ENCODE results near the gene PTGES.
A peak's percentile ranks its signal among the peaks of the same experiment; 100 is the strongest.

Gene PTGES

DNA sequence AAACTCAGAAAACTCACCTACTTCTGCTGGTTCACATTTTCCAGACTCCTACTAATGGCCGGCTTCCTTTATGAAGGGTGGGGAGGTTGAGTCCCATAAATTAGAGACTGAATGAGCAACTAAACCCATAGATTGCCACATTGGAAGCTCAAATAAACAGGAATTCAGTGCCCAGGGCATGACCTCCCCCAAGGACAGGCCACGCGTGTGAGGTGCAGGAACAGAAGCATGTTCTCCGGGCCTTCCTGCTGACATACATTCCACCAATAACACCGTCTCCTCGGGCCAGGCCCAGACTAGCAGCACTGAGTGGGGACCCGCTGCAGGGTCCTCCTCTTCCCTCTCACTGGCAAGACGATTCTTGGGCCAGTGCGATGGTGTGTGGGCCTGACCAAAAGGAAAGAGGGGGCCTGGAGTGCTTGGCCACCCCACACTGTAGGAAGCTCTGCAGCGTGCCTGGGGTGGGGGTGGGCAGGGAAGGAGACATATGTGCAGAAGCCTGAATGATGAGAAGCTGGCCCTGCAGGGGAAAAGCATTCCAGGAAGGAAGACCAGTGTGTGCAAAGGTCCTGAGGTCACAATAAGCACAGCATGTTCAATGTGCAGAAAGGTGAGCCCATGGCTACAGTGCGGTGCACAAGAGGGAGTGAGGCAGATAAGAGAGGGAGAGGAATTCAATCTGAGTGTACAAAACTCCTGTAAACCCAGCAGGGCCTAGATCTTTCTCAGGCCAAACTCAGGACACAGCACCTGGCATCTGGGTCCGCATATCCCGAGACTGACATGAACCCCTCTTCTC is 12.0 kb downstream of the PTGES start:
- no peak for DNase-seq

DNA sequence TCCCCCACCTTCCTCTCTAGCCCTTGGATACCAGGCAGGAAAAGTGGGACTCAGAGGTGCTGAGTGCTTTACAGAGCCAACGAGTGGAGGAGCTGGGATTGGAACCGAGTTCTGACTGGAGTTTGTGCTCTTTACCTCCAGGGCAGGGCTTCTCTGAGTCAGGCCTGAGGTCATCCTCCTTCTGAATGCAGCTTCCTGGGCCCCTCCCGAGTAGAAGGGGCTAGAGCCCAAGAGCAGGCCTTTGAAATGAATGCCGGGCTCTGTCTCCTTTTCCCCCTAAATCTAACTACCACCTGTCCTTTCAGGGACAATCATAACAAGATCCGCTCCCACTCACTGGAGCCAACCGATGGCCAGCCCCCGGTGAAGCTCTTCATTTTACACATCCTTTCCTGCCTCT is 12.7 kb downstream of the PTGES start:
- no peak for DNase-seq

DNA sequence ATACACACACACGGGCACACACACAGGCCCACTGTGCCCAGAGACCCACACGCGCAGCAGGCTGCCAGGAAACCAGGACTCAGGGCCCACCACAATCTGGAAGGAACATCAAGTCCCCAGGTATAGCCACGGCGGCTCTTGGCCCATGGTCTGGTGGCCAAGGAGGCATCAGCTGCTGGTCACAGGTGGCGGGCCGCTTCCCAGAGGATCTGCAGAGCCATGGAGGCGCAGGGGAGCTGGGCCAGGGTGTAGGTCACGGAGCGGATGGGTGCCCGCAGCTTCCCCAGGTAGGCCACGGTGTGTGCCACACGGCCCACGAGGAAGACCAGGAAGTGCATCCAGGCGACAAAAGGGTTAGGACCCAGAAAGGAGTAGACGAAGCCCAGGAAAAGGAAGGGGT is 13.4 kb downstream of the PTGES start:
- DNase-seq: no peak

DNA sequence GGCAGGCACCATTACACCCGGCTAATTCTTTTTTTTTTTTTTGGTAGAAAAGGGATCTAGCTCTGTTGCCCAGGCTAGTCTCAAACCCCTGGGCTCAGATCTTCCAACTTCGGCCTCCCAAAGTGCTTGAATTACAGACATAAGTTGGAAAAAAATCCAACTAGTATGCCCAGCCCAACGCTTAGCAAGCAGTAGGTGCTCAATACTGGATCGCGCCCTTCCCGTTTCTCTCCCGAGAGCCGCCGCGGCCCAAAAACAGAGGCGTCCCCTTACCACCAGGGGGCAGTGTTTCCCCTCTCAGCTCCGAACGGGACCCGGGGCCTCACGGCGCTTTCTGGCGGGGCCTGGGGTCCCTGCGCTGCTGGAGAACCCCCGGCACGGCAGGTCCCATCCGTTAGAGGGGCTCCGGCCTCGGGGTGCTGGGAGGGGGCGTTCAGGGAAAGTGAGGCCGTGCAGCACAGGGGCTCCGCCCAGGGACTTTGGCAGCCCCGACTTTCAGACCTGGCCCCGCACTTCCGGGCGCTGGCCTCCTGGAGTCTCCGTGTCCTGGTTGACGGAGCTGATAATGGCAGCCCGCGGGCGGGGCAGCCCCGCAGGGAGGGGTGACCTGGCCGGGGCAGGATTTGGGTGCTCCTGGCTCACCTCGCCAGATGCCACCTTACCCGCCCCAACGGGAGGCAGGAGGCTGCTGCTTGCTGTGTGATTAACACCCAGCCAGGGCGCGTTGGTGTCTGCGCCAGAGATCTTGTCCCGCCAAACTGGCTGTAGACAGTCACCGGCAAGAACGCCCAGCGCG is 15.2 kb downstream of the PTGES start:
- DNase-seq: peak; percentile 82 to 85

DNA sequence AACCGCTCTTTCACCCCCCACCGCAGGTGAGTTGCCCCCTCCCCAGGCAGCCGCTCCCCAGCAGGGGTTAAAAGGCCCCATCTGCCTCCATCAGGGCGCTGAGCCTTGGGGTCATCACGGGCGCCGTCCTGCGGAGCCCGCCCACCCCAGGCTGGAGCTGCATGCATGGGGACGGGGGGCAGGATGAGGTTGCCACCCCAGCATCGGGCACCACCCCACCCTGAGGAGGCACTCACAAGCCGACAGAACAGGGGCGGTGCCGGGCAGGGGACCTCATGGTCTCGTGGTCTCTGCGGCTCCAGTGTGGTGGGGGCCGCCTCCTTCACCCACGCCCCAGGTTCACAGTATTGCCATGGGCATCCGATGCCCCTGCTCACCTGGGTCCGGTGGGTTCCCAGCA is 16.5 kb downstream of the PTGES start:
- DNase-seq: no peak

DNA sequence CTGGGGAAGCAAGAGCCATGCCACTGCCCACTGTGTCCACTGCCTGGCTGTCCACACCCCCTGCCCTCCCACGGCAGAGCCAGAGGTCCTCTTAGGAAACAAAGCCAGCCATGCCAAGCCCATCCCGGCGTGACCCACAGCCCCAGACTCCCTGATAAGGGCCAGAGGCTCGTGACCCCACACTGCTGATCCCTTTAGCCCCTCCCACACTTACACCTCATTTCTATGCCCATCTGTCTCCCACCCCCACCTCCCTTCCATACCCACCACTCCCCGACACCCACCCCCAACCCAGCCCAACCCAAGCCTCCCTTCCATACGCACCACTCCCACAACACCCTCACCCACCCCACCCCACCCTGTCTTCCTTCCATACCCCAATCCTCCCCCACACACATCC is 17.3 kb downstream of the PTGES start:
- no peak for DNase-seq

DNA sequence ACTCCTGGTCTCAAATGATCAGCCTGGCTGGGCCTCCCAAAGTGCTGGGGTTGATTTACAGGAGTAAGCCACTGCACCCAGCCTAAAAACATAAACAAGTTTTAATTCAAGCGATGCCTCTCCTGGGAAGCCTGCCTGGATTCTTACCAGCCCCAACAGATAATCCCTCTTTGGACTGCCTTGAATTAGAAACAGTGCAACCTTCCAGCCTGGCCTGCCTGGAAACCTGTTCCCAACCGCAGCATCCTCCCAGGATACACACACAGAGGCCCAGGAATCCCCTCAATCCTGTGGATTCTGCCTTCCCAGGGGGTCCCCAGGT is 19.2 kb downstream of the PTGES start:
- no peak for DNase-seq

DNA sequence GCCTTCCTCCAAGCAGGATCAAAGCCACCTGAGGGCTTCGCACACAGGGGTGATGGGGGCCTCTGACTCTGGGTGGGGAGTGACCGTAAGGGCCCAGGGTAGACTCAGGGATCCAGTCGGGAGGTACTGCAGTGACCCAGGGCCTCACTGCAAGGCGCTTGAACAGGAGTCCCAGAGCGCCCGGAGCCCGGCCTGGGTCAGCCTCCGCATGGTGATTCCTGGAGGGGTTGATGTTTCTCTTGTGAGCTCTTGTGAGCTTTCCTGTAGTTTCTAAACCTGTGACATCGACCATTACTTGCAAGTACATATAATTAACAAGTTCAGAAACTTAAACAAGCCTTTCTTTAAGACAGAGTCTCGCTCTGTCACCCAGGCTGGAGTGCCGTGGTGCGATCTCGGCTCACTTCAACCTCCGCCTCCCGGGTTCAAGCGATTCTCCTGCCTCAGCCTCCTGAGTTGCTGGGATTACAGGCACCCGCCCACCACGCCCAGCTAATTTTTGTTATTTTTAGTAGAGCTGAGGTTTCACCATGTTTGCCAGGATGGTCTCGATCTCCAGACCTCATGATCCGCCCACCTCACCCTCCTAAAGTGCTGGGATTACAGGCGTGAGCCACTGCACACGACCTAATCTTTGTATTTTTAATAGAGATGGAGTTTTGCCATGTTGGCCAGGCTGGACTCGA is 19.8 kb downstream of the PTGES start:
- DNase-seq: no peak

DNA sequence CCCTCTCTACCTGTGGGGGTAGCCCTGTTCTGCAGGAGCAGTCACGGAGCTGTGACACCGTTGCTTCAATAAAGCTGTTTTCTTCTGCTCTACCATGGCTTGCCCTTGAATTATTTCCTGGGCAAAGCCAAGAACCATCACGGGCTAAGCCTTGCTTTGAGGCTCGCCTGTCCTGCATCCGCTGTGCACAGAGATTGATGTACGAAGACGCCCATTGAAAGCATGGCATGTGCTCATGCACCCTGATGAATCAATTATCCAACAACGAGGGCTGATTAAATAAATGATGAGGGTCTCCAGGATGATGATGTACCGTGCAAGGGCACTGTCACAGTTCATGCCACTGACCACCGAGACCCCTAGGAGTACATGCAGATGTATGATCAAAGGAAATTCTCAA is 20.7 kb downstream of the PTGES start:
- no peak for DNase-seq

DNA sequence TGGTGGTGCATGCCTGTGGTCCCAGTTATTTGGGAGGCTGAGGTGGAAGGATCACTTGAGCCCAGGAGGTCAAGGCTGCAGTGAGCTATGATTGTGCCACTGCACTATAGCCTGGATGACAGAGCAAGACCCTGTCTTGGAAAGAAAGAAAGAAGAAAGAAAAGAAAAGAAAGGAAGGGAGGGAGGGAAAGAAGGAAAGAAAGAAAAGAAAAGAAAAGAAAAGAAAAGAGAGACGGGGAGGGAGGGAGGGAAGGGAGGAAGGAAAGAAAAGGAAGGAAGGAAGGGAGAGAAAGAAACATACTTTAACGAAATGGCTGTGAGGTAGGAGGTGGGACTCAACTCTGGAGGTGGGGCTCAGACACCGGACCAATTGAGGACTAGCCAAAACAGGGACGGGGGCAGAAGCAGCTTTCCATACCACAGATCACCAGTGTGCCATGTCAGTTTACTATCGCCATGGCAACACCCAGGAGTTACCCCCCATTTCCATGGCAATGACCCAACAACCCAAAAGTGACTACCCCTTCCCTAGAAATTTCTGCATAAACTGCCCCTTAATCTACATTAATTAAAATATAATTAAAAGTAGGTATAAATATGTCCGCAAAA is 21.3 kb downstream of the PTGES start:
- DNase-seq: no peak

DNA sequence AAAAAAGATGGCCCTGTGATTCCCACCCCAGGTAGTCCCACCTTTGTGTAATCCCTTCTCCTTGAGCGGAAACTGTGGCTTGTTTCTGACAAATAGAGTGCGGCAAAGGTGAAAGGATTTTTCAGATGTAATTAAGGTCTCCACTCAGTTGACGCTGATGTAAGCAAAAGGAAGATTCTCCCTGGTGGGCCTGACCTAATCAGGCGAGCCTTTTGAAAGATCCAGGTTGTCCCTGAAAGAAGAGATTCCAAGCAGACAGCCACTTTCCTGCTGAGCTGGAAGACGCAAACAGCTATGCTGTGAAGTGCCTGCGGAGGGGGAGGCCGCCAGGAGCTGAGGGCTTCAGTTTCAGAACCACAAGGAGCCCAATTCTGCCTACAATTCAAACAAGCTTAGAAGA is 24.1 kb downstream of the PTGES start:
- no peak for DNase-seq

DNA sequence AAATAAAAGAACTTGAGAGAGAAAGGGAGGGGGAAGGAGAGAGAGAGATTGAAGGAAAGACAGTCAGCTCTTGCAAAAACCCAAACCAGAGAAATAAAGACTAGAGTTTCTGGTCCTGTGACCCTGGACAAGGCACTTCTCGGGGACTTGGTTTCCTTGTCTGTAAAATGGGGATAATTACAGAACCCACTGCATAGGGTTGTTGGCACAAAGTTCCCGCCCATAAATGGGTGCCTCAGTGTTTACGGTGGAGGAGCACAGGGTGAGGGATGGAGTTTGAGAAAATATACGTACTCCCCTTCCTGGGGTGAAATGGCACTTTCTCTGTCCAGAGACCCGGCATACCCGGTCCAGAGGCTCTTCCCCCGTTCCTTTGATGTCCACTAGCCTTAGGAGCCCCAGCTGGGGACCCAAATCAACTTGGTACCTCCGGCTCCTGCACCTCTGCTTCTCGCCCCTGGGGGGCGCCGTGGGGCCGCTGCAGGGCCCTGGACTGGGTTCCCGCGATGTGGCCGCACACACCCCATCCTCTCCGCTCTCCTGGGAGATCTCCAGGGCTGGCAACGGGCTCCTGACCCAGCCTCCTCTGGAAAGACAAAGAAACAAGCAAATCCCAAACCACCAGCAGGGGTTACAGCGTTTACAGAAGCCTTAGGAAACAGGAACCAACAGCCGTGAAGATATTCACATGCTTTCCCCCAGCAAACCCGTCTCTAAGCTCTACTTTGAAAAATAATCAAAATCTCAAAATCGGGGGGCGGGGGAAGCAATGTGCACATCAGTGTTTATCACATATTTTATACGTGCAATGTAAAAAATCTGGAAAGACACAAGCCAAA is 26.3 kb downstream of the PTGES start:
- peak; percentile 56 to 57 for DNase-seq

DNA sequence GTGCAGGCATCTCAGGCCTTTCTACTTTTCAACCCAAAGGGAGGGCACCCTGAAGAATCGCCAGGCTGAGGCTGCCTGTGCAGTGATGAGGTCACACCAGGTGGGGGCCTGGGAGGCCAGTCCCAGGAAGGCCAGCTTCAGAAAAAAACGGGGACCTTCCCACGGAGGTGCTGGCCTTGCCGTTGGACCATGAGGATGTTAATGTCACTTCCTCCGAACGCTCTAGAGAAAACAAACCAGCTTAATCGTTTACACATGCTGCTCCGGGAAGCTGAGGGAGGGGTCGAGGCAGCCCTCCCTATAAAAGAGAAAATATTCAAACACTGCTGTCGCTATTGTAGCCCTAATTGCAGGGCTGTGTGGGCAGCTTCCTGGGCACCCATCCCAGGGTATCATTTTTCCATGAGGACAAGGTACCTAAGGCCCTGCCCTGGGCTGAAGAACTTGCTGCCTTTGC is 27.0 kb downstream of the PTGES start:
- DNase-seq: no peak

DNA sequence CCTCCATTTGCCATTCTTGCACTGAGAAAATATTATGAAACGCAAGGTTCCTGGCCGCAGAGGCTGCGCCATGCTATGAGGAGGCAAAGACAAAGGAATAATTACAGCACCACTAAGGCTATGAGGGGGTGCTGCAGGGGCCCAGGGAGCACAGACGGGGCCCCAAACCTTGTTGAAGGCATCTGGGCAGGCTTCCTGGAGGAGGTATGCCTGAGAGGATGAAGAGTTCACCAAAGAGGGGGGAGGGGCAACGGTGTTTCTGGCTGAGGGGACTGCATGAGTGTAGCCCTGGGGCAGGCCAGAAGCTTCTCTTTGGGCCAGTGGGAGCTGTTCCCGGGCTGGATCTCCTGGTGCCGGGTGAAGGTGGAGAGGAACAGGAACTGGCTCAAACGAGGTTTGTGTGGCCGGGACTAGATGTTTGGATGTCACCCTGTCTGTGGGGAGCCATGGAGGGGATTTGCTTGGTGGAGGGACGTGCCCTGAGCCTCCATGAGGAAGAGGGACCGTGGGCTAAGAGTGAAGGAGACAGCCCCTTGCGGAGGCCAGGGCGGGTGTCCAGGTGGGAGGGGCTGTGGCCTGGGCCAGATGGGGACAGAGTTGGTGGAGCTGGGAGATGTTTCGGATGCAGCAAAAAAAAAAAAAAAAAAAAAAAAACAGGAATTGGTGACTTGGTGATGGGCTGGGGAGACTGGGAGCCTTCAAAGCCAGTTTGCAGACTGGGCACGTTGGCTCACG is 28.2 kb downstream of the PTGES start:
- no peak for DNase-seq

DNA sequence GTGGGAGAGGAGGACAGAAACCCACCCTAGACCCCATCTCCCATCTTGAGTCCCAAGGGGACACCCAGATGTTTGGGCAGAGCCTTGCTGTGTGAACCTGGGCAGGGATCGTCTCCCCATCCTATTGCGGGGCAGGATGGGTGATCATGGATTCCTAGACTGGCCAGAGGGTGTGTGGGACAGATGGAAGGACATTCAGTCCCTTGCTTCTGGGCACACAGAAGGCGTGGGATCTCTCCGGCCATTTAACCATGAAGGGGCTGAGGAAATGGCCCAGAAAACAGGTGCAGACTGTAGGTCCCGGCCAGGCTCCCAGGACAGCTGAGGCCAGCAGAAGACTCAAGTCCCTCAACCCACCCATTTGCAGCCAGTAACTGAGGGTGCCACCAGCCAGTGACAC is 29.9 kb downstream of the PTGES start:
- no peak for DNase-seq

DNA sequence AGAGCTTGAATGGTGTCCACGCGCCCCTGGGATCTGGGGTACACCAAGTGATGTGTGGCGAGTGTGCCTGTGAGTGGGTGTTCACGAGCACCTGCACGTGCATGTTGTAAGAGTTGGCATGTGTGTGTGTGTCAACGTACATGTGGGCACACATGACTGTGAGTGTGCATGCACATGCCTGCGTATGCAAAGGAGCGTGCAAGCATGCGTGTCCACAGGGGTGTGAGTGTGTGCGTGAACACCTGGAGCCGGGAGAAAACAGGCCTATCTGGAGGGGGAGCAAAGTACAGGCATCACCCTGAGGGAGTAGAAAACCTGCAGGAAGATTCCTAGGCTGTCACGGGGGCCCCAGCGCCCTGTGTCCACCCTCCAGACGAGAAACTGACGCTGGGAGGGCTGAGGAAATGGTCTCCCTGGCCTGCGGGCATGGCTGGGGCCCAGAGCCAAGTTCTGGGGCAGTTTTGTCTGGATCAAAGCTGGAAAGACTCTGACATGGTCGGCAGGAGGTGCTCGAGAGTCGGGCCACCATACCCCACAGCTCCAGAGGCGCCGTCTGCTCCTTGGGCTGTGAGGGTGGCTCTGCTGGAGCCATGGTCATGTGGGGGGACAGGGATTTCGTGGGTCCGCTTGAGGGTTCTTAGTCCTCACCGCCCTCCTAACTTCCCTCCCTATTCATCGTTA is 31.8 kb downstream of the PTGES start:
- no peak for DNase-seq

DNA sequence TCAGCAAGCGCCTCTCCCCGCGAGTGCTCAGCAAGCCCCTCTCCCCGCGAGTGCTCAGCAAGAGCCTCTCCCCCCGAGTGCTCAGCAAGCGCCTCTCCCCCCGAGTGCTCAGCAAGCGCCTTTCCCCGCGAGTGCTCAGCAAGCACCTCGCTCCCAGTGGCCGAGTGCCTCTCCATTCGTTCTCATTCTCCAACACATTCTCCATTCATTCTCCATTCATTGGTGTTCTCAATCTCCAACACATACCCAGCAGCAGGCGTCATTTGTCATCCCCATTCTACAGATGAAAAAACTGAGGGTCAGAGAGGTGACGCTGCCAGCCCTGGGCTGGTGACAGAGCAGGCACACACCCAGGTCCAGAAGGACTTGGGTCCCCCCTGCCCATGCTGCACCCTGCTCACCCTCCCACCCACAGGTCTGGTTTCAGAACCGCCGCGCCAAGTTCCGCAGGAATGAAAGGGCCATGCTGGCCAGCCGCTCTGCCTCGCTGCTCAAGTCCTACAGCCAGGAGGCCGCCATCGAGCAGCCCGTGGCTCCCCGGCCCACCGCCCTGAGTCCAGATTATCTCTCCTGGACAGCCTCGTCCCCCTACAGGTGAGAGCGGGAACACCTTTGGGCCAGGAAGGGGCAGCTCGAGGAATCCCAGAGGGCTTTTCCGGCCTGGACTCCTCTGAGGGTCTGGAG is 32.5 kb downstream of the PTGES start:
- DNase-seq: no peak

DNA sequence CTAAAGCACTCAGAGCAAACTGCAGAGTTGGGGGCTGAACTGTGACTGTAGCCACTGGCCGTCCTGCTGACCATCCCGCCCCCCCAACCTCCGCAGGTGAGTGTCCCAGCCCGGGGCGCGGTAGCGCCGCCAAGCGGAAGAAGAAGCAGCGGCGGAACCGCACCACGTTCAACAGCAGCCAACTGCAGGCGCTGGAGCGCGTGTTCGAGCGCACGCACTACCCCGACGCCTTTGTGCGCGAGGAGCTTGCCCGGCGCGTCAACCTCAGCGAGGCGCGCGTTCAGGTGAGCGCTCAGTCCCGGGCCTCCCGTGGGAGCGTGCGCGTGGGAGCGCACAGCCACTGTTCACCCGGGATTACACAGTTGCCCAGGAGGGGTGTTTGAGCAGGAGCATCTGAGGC is 33.7 kb downstream of the PTGES start:
- DNase-seq: no peak

DNA sequence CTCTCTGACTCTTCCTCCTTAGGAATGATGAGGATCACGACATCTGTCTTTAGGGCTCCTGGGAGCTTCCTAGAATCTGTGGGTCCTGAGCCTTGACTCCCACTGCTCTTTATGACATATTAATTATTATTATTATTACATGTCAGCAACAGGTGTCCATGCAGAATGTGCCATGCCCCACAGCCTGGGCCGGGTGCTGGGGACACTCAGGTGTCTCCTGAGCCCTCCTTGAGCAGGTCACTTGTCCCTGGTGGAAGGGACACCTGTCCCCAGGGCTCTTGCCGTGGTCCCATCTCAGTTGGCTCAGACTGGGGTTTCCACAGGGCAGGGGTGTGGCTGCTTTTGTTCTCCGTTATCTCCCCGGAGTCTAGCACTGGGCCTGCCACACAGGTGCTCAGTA is 34.2 kb downstream of the PTGES start:
- DNase-seq: no peak

DNA sequence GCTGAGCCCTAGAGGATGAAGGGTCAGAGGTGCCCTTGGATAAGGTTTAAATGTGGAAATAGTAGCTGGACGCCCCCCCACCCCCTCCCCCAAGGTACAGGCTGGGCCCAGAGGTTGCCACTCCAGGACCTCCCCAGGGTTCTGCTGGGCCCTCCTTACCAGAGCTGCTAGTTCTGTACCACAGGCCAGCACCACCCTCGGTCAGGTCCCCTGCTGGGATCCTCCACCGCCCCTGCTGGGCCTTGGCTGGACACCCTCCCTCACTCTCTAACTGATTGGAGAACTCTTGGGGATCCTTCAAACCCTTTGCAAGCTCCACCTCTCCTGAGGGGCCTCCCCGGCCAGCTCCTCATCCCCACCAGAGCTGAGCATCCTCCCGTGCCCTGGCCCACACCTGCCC is 34.9 kb downstream of the PTGES start:
- DNase-seq: no peak

DNA sequence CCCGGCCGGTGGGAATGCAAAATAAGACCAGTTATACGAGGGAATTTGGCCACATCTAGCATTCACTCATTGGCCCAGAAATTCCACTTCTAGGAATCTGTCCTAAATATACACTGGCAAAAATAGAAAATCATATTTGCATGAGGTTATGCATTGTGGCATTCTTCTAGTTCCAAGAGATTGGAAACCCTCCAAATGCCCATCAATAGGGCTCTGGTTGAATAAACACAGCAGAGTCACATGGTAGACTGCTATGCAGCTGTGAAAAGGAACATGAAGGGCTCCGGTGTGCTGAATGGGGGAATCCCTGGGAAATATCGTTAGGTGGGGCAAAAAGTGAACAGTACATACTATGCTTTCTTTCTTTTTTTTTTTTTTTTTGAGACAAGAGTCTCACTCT is 36.8 kb downstream of the PTGES start:
- DNase-seq: no peak

All from CD4-positive, alpha-beta T cell treated with Interleukin-4 for 1 hour (primary cell).